Stimulated activated naive CD4-positive, alpha-beta T cell (primary cell): ENCODE data around the gene HES1.

ENCODE experiments used
- DNase-seq, 6 experiments: peaks; one replicate each; lab custom pipeline; 2025; lab: John Stamatoyannopoulos, UW

The HES1 gene

DNA sequence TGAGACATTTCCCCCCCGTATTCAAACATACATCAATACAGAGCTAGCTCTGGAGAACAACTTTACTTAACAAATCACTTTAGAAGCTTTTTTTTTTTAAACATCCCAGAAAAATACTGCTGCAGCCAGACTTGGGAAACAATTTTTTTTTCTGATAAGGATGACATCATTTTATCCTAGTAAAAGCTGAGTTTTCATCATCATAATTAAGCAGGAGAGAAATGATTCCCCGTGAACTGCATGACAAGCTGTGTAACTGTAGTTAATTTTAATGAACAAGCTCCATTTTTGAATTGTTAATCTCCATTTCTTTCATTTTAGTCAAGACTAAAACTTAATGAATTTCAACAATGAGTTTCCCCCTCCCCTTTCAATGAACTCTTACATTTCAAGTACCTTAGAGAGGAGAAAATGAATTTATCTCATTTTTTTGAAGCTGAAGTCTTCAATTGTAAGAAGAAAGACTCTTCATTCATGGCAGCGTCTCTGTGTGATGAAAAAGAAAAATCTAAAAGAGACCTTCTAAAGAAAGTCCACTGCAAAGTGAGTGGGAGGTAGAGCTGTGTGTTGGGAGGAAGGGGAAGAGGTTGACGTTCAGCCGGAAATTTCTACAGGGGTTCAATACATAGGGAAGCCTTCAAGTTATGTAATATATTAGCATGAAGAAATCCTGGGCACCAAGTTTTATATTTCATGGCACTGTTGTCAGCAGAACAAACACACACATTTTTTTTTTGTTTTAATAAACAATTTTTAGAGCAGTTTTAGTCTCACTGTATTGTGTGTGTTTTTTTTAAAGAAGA, 31.7 kb downstream of the HES1 start:
- no peak for DNase-seq

DNA sequence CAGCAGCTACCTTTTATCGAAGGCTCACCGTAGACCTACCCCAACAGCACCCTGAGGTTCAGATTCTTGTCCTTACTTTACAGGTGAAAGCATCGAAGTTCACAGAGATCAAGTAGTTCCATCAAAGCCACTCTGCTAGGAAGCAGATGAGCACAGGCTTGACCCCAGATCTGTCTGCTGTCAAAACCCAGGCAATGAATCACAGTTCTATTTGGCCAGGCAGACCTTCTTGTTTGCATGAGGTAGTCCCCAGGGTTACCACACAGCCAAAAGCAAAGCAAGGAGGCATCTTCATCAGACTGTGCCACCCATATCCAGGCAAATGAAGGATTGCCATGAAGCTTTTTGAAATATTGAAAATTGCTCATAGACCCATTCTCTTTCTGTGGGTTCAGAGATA, 33.0 kb downstream of the HES1 start:
- DNase-seq: no peak

DNA sequence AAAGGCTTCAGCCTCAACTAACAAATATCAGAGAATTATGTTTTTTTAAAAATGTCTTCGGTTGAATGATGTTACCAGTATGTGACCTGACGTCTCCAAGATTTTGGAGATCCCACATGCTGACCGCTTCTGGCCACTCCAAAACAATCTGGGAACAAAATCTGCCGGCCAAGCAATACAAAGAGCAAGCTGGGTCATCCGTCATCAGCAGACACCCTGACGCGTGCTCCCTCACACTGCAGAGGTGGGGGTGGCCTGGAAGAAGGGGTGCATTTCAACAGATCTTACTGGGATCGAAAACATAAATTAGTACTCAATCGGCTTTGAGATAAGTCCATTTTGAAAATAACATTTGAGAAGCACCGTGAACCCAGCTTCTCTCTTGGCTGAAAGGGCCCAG, 33.6 kb downstream of the HES1 start:
- no peak for DNase-seq

DNA sequence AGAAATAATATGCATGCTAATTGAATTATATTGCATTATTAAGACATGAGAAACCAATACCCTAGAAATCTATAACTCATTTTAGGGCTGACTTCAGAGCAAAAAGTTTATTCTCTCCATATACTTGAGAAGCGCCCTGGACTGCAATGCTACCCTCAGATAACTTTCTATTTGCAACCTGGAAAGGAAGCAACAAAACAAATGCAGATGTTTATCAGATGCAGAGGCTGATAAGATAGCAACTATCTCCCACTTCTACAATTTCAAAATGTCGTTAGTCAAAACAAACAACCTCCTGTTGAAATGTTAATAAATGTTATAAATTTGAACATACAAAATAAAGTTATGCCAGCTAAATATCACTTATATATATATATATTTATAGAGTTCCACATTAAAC, 34.8 kb downstream of the HES1 start:
- DNase-seq: no peak

DNA sequence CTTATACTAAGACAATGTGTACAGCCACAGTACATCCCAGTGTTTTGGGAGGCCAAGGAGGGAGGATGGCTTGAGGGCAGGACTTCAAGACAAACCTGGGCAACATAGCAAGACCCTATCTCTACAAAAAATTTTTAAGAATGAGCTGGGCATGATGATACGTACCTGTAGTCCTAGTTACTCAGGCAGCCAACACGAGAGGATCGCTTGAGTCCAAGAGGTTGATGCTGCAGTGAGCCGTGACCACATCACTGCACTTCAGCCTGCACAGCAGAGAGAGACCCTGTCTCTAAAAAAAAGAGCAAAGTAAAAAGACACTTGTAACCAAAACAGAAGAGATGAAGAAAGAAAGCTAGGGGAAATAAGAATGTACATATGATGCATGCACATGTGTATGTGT, 38.5 kb downstream of the HES1 start:
- no peak for DNase-seq

DNA sequence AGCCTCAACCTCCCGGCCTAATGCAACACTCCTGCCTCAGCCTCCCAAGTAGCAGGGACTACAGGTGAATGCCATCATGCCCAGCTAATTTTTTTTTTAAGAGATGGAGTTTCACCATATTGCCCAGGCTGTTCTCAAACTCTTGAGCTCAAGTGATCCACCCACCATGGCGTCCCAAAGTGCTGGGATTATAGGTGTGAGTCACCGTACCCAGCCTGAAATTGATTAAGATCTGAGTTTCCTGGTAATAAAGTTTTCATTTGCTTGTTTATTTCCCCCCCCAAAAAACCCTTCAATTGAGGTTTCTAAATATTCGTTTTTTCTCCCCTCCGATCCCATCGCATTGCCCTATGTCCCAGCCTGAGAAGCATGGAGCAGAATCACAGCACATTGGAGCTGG, 39.0 kb downstream of the HES1 start:
- no peak for DNase-seq

DNA sequence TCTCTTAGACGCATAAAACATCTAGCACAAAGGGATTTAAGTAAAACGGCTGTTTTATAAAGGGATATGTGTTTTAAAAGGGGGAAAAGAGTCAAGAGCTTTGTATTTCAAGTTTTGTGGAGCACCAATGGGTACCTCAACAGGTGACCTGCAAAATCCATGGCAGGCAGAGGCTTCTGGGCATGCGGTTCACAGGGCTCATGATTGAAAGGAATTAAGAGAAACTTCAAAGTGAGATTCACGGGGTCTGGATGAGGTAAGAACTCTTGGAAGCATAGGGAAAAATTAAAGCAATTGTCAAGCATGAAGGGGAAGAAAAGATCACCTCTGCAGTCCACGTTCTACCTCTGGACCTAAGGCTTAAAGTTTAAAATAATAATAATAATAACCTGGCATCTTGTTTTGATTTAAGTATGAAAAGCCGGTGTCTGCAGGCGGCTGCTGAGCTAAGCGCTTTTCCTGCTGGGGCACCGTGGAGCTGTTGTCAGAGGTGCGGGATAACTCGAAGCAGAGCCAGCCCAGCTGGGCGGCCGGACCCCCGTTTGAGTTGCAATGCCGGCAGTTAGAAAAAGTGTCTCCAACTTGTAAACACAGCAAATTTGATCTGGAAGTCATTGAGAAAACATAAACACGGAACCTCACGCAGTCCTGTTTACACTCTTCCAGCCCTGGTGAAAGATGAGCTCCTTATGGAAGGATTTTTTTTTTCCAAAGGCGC, 40.5 kb downstream of the HES1 start:
- no peak for DNase-seq

DNA sequence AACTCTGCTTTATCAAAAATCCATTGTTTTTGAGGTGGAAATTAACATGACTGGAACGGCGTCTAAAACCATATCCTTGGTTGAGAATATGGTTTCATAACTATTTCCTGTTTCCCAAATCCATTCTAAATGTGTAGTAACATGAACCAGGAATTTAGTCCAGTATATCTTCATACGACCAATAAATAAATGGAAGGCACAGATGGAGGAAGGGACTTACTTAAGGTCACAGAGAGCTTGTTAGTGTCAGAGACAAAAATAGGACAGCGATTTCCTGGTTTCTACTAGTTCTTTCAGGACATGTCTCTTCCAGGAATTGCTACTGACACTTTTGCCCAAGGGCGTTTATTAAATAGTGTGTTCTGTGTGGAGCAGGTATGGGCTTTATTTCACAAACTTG, 41.2 kb downstream of the HES1 start:
- no peak for DNase-seq

DNA sequence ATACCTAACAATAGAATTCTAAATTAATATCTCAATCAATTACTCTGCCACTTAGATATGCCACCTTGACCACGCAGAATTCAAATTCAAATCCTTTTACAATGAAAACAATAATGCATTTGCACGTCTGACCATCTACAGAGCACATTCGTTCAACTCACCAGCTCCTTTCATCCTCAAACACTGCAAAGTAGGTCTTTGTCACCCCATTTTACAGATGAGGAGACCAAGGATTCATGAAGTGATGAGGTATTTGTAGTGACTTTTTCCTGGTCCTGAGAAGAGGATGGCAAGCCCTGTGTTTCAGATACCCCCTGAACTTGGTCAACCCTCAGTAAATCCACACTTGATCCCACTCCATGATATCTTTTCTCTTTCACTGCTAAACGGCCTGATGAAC, 42.2 kb downstream of the HES1 start:
- DNase-seq: no peak

DNA sequence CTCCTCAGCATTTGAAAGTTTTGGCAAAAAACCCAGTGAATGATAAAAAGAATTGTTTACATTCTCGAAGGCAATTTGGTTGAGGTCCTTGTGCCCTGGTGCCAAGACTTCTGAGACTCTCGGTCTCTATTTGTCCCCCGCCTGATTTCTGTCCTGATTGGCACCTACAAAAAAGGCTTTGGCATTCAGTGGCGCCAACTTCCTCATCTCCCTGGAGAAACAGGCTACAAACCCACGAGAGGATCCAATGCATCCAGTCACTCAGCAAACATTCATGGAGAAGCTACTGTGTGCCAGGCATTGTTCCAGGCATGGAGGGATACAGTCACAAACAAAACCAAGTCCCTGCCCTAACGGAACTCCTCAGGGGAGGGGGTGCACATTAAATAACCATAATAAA, 42.7 kb downstream of the HES1 start:
- DNase-seq: no peak

DNA sequence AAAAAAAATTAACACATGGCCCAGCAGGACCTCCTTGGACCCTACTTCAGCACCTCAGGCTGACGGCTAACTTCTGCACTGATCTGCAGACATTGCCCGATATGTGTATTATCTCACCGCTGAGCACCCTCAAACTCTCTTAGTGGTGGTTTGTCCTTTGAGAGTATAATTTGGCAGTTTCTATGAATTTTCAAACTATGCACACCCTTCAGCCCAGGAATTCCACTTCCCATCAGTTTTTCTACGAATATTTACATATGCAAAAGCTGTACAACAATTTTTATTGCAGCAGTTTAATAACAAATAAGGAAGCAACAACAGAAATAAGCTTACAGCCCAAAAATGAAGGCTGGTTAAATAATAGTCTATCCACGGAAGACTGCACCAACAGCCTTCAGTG, 44.6 kb downstream of the HES1 start:
- DNase-seq: no peak

DNA sequence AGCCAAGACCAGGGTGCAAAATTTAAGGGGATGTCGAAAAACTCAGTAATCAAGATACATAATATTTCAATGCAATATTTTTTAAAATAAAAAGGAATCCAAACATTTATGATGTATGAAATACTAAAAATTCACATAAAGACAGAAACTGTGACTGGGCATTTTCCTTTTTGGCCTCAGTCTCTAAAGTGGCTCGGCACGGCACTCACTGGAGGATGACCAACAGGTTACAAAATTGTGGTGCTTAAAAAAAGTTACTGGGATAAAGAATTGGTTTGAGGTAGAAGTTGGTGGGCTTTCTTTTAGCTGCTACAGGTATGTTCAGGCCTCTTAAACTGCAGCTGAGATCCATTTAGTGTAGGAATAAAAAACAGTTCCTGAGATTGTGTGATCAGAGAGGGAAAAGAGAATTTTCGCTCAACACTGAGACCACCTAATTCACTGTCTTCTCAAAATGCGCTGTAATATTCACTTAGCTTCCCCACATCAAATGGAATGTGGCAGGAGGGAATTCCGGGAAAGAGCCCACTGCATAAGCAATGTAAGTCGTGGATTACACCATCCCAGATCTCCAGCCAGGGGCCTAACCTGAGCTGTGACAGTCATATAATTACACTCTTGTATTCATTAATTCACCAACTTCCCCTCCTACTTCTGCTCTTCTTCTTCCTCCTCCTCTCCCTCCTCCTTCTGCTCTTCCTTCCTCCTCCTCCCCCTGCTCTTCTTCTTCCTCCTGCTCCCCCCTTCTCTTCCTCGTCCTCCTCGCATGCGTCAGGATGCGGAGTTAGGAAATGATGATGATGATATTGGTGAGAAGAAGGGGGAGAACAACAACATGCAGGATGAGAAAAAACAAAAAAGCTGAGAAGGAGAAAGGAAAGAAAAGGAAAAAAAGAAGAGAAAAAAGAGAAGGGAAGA, 45.9 kb downstream of the HES1 start:
- no peak for DNase-seq

DNA sequence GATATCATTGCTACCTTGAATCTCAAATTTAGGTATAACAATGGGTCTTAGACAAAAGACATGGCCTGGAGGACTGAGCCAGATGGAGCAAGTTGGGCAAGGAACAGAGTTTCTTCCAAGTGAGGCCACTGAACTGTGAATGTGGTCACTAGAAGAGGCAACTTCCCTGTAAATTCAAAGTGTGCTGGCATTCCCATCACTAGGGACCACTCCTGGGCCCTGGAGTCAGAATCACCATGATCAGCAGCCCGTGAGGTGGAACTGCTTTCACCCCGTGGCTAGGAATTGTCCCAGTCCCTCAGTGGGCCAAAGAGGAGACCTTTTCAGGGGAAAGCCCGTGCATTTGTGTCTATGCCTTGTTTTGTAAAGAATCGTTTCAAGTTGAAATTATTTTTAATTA, 47.3 kb downstream of the HES1 start:
- DNase-seq: no peak

DNA sequence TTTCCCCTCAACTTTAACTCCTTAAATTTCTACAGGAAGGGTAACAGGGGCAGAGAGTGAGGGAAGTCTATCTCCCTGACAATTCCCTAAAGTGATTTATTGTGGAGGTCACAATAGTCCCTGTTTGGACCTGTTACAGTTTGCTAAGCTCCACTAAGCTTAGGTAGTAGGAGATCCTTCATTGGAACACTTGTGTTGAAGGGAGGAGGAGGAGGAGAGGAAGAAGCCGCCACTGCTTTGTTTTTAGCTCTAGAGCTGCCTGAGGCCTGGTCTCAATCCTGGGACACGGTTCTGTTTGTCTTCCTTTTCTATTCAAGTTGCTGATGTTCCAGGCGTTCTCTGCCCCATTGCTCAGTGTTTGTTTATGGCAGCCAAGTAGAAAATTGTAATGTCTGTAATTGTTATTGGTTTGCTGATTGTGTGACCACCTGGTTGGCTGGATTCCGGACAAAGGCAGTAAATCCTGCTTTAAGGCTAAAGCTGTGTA, 48.4 kb downstream of the HES1 start:
- no peak for DNase-seq

DNA sequence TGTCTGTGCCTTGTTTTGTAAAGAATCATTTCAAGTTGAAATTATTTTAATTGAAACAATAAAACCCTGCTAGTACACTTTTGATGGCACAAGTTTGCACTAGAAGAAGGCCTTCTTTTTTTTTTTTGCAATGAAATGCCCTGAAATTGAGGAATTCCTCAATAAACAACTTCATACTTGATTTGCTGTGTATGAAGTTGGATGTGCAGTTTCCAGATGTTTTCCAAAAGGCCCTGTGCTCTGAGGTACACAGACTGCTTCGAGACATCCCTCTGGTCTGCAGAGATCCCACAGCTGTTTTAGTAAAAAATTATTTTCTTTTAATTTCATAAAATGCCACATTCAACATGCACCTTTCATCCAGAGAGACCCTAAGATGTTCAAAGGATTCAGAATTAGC, 48.9 kb downstream of the HES1 start:
- DNase-seq: no peak

DNA sequence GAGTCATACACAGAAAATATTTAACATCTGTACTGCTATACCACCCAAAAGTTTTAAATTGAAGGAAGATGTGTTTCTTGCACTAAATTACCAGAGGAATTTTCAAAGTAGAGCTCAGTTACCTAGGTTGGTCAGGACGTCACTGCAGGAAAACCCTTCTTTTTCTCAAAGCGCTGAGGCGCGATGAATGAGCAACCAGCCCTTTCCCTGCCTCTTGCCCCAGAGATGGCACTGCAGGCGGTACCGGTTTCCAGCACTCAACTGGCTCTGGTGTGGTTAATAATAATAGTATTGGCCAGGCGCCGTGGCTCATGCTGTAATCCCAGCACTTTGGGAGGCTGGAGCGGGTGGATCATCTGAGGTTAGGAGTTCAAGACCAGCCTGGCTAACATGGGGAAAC, 49.3 kb downstream of the HES1 start:
- DNase-seq: no peak

DNA sequence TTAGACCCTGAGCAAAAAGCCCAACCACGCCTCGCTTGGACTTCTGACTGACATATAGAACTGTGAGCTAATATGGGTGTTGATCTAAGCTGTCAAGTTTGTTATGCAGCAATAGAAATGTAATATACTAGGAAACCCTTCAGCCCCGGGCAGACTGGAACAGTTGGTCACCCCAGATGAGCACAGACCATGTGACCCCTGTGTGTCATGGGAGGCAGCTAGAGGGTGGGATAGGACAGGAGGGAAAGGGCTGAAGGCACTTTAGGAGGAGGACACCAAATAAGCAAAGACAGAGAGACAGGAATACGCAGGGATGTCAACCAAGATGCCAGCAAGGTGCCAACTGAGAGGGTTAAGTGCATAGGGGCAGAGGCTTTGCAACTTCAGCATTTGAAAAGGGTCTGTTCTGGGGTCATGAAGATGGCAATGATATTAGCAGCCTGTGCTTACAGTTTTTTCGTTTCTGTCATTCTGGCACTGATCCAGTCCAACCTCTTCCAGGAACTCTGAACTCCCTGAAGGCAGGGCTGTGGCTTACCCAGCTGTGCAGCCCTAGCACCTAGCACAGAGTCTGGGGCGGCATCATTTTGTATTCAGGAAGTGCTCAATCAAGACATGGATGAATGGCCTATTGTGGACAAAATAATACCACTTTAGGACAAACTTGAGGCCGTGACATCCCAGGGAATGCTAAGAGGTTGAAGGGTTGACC, 51.4 kb downstream of the HES1 start:
- DNase-seq: no peak
